Tibial nerve (tissue), 4 donors: Measurements from ENCODE around the gene CCDC91. TPM values are rescaled to one million over a fixed set of nuclear protein-coding genes. Genes with fewer than 3 reads are reported as not detected.
A peak's percentile ranks its signal among the peaks of the same experiment; 100 is the strongest.

ENCODE experiments used
- DNase-seq, 2 donors: peaks; one replicate each; pipeline ENCODE4 v3.0.0-alpha.2; 2019; ENCODE audit warnings: low spot score in 2 of 2
- H3K27ac ChIP-seq, 4 donors: fragments of 200-600 bp; sonication (generic) in 3 of 4; one replicate each; pipeline ENCODE4 v1.5.1; 2017 to 2019; ENCODE audit warnings: mild to moderate bottlenecking in 1 of 4
- H3K27me3 ChIP-seq, 2 donors: fragments of 200-600 bp; sonication (generic) in 1 of 2; one replicate each; pipeline versions ENCODE4 v1.5.1 to v1.6.0; 2017 to 2019
- H3K36me3 ChIP-seq, 3 donors: fragments of 200-600 bp; sonication (generic); one replicate each; pipeline ENCODE4 v1.5.1; 2018 to 2019
- H3K4me1 ChIP-seq, 4 donors: fragments of 200-600 bp; sonication (generic) in 3 of 4; one replicate each; pipeline ENCODE4 v1.5.1; 2017 to 2019
- H3K4me3 ChIP-seq, 4 donors: fragments of 200-600 bp; sonication (generic) in 3 of 4; one replicate each; pipeline ENCODE4 v1.5.1; 2017 to 2019; ENCODE audit warnings: mild to moderate bottlenecking in 1 of 4, moderate library complexity in 1 of 4
- H3K9me3 ChIP-seq, 4 donors: fragments of 200-600 bp; sonication (generic) in 3 of 4; one replicate each; pipeline ENCODE4 v1.5.1; 2017 to 2019
- EP300 ChIP-seq, 2 donors: sonication (generic); formaldehyde crosslinking; IDR thresholded peaks; one replicate each; pipeline ENCODE4 v1.6.1; 2017; ENCODE audit warnings: antibody characterized with exemption in 2 of 2, mild to moderate bottlenecking in 1 of 2
- POLR2A ChIP-seq, 2 donors: fragments of 450-650 bp; IDR thresholded peaks; one replicate each; pipeline ENCODE4 v1.6.1; 2017; ENCODE audit warnings: antibody characterized with exemption in 2 of 2, mild to moderate bottlenecking in 2 of 2, moderate library complexity in 2 of 2
- WGBS, 2 donors: methylation state at CpG; one replicate each; pipeline ENCODE4 v1.1.5; 2018; 5-methylcytosine and 5-hydroxymethylcytosine counted together
- total RNA-seq, 4 donors: library from RNA; depleted of rRNA; stranded (reverse); fragments of >200 nt; gene quantifications; one replicate each; pipeline ENCODE4 v1.1.0, GENCODE V29; 2016
- TF ChIP-seq, protein P1 (sequence below), 5 experiments: fragments of 200-600 bp in 3 of 5; fragments of 450-650 bp in 2 of 5; sonication (generic) in 3 of 5; IDR thresholded peaks; one replicate each; pipeline ENCODE4 v1.5.1; 2016 to 2019; ENCODE audit warnings: antibody characterized with exemption in 5 of 5, mild to moderate bottlenecking in 3 of 5, moderate library complexity in 2 of 5

Gene CCDC91
- total RNA-seq, 4 donors from 2014 or later: 39.0 to 76.5 (median 44.0) TPM

DNA sequence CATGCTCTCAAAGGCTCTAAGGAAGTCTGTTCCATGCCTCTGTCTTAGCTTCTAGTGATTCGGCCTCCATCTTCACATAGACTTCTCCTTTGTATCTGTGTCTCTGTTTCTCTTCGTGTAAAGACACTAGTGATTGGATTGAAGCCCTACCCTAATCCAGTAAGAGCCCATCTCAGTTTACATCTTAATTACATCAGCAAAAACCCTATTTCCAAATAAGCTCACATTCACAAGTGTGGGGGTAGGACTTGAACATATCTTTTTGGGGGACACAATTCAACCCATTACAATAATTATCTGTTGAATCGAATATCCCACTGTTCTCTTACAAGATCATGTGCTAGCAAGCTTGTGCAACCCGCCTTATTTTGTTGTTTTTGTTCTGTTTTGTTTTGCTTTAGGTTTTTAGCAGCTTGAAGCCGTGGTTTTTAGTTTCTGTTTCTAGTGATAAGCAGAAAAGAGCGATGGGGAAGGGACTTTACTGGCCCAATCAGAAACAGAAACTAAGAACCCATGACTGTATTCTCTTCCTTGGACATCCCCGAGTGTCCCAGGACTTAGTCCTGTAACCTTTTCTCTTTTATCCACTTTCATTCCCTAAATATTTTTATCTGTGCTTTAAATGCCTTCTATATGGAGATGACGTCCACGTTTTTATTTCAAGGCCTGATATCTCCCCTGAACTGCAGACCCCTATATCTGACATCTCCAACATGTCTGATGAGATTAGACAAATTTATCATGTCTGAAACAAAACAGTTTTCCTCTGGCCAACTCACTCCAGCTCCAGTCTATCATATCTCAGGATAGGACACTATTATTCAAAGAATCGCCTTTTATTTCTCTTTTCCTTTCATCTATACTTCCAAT is 353.0 kb downstream of the CCDC91 start:
- no peak overlapping the region for H3K27ac ChIP-seq
- no peaks in the 10 kb centered on the region for H3K9me3 ChIP-seq
- no peak overlapping the region for H3K4me3 ChIP-seq
- H3K36me3 ChIP-seq: no peaks in the 10 kb centered on the region
- no peak for DNase-seq
- 86 to 89% methylated on average over 10 of the region's 10 CpGs for WGBS, 2 donors
- TF ChIP-seq EP300 (IDR thresholded peaks at IDR 0.05) (no peak), POLR2A (IDR thresholded peaks at IDR 0.05) (no peak)
- TF ChIP-seq, protein P1, sequence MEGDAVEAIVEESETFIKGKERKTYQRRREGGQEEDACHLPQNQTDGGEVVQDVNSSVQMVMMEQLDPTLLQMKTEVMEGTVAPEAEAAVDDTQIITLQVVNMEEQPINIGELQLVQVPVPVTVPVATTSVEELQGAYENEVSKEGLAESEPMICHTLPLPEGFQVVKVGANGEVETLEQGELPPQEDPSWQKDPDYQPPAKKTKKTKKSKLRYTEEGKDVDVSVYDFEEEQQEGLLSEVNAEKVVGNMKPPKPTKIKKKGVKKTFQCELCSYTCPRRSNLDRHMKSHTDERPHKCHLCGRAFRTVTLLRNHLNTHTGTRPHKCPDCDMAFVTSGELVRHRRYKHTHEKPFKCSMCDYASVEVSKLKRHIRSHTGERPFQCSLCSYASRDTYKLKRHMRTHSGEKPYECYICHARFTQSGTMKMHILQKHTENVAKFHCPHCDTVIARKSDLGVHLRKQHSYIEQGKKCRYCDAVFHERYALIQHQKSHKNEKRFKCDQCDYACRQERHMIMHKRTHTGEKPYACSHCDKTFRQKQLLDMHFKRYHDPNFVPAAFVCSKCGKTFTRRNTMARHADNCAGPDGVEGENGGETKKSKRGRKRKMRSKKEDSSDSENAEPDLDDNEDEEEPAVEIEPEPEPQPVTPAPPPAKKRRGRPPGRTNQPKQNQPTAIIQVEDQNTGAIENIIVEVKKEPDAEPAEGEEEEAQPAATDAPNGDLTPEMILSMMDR (IDR thresholded peaks at IDR 0.05): no peak
- no peaks in the 10 kb centered on the region for H3K4me1 ChIP-seq
- no peaks in the 10 kb centered on the region for H3K27me3 ChIP-seq

GRCh38 chr12:28550757-28551704 is 360.8 kb downstream of the CCDC91 start:
- Histone ChIP-seq H3K9me3 (no peaks in the 10 kb centered on the region), H3K36me3 (no peaks in the 10 kb centered on the region), H3K27me3 (no peaks in the 10 kb centered on the region), H3K27ac (peak overlapping the region in 1 of 4 donors; percentile 30), H3K4me3 (no peak overlapping the region), H3K4me1 (peaks cover 0 to 10% (median 0%) of the 10 kb centered on the region in 4 donors)
- no peak for DNase-seq
- WGBS, 2 donors: 34 to 36% methylated on average over 4 of the region's 4 CpGs
- no peak for TF ChIP-seq EP300 (IDR thresholded peaks at IDR 0.05)
- TF ChIP-seq POLR2A (IDR thresholded peaks at IDR 0.05): no peak
- TF ChIP-seq, protein P1 (IDR thresholded peaks at IDR 0.05): no peak

DNA sequence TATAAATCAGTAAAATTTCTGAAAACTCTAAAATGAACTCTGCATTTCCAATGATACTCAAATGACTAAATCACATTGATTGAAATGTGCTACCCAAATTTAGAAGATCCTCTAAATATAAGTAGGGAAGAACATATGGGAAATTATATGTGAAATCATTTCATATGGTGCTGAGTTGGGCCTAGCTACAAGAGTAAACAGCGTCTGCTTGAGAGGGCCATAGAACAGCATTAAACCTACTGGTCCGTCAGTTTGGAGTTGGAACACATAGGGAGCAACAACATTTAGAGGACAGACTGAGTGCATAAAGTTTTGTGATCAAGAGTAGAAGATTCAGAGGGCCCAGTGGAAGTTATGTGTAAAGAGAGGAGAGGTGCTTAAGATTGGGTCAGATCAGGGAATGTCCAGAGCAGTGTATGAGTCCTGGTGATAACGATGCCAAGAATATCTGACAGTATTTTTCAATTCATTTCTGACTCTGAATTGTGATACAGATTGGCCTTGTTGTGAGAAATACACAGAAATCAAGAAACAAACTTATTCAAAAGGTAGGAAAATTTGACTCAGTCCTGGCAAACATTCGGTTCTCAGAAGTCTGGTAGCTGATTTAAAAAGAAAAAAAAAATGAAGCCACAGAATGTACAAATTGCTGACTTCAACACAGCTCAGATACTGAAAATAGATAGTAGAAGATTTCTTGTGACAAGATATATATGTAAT is 362.2 kb downstream of the CCDC91 start:
- H3K4me3 ChIP-seq: no peak overlapping the region
- no peak for DNase-seq
- no peaks in the 10 kb centered on the region for H3K36me3 ChIP-seq
- H3K27ac ChIP-seq: no peak overlapping the region
- TF ChIP-seq EP300 (IDR thresholded peaks at IDR 0.05) (no peak), POLR2A (IDR thresholded peaks at IDR 0.05) (no peak)
- TF ChIP-seq, protein P1 (IDR thresholded peaks at IDR 0.05): no peak
- 79 to 81% methylated on average over 4 of the region's 4 CpGs for WGBS, 2 donors
- H3K4me1 ChIP-seq: peaks cover 0 to 10% (median 0%) of the 10 kb centered on the region in 4 donors
- H3K9me3 ChIP-seq: no peaks in the 10 kb centered on the region
- no peaks in the 10 kb centered on the region for H3K27me3 ChIP-seq

GRCh38 chr12:28555748-28556147 is 365.5 kb downstream of the CCDC91 start:
- no peak overlapping the region for H3K27ac ChIP-seq
- no peak for DNase-seq
- no peak overlapping the region for H3K4me3 ChIP-seq
- peaks cover 0 to 9% (median 0%) of the 10 kb centered on the region in 4 donors for H3K4me1 ChIP-seq
- WGBS, 2 donors: 77 to 87% methylated on average over 4 of the region's 4 CpGs
- TF ChIP-seq POLR2A (IDR thresholded peaks at IDR 0.05): no peak
- TF ChIP-seq, protein P1 (IDR thresholded peaks at IDR 0.05): no peak
- TF ChIP-seq EP300 (IDR thresholded peaks at IDR 0.05): no peak
- no peaks in the 10 kb centered on the region for H3K27me3 ChIP-seq
- H3K9me3 ChIP-seq: no peaks in the 10 kb centered on the region
- peaks cover 0 to 4% (median 0%) of the 10 kb centered on the region in 3 donors for H3K36me3 ChIP-seq
